Mucosa of gallbladder (tissue), 1 donor: ENCODE results near the gene MRPS35. TPM values are rescaled to one million over a fixed set of nuclear protein-coding genes. Genes with fewer than 3 reads are reported as not detected.
A peak's percentile ranks its signal among the peaks of the same experiment; 100 is the strongest.

Source experiments
- DNase-seq: peaks from one replicate; pipeline ENCODE4 v3.0.0-alpha.2; 2020; ENCODE audit warnings: low spot score
- total RNA-seq: library from RNA; stranded (reverse); gene quantifications from one replicate; pipeline ENCODE4 v1.2.1, GENCODE V29; 2021
- donor health status: DM: no; HTN: no; CAD: no.

MRPS35 gene
- total RNA-seq, 1 donor from 2014 or later, result 39.9 TPM

DNA sequence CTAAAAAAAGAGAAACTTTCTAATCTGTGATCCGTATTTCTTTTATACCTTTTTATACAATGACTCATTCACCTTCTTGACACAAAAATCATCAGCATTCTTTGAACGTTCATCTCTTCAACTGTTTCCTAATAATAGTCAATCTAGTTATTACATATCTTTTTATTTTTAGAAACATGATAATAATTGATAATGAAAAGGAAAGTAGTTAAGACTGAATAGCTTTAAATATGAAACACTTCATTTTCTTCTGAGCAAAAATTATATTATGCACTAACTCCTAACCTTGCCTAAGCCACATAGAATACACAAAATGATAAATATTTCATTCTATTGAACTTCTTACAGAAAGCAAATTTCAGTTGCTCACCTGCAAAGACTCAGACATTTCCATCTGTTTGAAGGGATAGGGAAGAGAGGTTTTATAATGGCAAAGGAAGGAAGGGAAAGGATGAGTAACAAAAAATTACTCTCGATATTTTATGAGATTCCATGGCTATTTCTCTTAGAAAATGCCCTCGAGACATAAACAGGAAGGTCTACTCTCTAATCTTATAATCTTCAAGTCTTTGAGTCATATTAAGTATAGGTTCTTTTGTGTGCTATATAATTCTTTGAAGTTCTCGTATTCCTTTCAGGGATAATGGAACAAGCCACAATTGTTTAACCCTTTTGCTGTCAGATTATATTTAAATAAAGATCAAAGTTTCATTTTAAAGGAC, 61.9 kb downstream of the MRPS35 start:
- DNase-seq, result no peak

DNA sequence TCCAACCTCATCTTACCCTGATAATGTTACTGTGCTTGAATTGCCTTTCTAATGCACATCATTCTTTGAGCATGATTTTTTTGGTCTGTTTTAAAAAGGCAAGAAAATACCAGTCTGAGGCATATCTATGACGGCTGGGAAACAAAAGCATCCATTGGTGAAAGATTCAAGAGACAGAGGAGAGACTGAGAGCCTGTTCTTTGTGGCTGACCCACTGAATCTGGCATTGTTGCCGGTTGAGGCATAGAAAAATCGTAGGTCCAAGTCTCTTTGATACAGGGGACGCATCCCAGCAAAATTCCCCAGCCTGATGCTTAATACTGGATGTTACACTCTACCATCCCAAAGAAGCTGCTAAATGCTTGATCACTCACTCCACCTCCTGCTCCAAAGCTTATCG, 66.5 kb downstream of the MRPS35 start:
- no peak for DNase-seq

DNA sequence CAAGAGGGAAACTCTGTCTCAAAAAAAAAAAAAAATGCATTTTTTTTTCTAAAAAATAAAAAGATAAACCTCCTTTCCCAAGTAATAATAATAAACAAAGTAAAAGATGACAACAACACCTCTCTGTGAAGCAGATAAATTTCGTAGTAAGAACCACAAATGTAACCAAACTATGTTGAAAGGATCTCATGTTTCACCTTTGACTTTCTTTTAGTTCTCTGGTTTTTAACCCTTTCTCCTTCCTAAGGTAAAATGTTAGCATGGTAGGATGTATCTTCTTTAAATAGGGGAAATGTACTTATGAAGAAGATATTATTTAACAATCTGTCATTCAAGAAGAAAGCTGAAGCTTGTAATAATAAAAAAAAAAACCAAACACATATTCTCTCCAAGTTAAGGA, 67.6 kb downstream of the MRPS35 start:
- no peak for DNase-seq

DNA sequence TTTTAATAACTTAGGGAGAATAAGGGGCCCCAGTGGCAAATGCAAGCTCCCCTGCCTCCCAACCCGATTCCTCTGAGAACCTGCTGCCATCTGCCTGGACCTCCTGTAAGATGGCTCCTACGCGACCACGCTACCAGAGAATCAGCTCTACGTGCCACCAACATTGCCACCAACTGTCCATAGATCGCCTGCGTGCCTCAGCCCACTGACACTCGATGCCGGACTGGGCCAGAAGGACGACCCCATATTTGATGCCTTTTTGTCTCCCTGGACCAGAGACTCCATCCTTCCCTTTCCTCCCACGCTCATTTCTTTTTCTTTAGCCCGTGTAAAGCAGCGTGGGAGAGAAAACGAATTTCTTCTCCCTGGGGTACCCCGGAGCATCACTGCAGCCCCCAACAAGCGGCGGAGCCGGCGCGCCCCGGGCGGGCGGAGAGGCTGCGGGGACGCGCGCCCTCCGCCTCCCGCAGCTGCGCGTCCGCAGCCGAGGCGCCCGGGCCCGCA, 68.8 kb downstream of the MRPS35 start:
- DNase-seq, result no peak

DNA sequence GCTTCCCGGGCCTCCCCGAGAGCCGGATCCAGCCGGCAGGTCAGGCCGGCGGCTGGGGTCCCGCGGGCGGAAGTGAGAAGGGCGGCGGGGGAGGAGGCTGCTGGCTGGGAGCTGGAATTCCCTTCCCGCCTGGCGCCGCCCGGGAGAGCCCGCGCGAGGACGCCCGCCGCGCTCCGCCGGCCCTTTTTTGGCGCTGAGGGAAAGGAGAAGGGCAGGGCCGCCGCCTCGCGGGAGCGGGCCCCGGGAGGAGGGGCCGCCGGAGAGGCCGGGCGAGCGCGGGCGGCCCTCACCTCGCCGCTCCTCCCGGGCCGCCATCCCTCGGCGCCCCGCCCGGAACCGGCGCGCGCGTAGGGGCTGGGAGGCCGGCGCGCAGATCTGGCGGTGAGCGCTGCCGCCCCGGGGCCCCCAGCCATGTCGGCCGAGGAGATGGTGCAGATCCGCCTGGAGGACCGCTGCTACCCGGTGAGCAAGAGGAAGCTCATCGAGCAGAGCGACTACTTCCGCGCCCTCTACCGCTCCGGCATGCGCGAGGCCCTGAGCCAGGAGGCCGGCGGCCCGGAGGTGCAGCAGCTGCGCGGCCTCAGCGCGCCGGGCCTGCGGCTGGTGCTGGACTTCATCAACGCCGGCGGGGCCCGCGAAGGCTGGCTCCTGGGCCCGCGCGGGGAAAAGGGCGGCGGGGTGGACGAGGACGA, 69.4 kb downstream of the MRPS35 start, which contains the start of the genes KLHL42 and MANSC4:
KLHL42 (plus strand) TSS at position 314 of the 692 bp plus-strand sequence; CDS start at position 412, 98 bp downstream.
MANSC4 (minus strand) TSS at position 317 of the 692 bp plus-strand sequence. CDS start 8,960 bp downstream, outside the sequence.
- DNase-seq, result peak; percentile 67

DNA sequence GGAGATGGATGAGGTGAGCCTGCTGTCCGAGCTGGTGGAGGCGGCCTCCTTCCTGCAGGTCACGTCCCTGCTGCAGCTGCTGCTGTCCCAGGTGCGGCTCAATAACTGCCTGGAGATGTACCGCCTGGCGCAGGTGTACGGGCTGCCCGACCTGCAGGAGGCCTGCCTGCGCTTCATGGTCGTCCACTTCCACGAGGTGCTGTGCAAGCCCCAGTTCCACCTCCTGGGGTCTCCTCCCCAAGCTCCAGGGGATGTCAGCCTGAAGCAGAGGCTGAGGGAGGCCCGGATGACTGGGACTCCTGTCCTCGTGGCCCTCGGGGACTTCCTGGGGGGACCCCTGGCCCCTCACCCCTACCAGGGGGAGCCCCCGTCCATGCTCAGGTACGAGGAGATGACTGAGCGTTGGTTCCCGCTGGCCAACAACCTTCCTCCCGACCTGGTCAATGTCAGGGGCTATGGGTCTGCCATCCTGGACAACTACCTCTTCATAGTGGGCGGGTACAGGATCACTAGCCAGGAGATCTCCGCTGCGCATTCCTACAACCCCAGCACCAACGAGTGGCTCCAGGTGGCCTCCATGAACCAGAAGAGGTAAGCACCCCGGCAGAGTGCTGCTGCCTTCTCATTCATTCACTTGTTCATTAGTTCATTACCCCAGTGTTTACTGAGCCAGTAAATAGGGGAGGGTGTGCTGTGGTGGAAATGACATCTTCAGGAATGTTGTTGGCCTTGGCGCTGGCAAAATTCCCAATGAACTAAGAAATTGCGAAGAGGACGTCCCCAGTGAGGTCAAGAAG, 70.2 kb downstream of the MRPS35 start:
- DNase-seq, result peak; percentile 31

DNA sequence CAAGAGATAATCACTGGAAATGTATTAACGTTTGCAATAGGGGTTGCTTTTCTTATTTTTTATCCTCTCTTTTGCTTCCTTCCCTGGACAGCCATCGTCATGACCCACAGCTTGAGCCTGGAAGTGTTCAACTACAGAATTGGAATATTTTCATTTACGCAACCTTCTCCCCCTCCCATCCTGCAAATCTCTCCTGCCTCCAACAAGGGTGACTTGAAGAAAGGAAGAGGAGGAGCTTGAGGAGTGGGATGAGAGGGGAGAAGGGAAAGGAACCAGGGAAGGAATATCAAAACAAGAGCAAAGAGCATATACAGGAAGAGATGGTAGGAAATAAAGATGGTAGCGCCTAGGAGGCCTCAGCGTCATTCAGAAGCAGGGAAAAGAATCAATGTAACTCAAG, 71.0 kb downstream of the MRPS35 start:
- DNase-seq, result no peak

DNA sequence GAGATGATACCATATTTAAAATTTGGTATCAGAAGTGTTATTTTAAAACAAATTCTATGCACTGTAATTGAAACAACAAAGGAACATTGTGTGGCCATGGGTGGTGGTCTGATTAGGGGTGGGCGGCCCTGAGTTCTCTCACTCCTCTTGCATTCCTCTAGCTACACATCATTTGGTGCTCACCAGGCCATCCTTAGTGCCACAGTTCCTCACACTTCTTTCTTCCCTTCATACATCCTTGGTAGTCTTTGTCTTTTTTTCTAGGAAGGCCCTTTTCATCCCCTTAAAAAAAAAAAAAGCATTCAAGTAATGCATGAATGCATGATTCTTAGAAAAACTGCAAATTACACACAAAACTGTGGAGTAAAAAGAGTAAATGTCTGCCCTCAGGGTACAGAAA, 71.8 kb downstream of the MRPS35 start:
- DNase-seq, result no peak

DNA sequence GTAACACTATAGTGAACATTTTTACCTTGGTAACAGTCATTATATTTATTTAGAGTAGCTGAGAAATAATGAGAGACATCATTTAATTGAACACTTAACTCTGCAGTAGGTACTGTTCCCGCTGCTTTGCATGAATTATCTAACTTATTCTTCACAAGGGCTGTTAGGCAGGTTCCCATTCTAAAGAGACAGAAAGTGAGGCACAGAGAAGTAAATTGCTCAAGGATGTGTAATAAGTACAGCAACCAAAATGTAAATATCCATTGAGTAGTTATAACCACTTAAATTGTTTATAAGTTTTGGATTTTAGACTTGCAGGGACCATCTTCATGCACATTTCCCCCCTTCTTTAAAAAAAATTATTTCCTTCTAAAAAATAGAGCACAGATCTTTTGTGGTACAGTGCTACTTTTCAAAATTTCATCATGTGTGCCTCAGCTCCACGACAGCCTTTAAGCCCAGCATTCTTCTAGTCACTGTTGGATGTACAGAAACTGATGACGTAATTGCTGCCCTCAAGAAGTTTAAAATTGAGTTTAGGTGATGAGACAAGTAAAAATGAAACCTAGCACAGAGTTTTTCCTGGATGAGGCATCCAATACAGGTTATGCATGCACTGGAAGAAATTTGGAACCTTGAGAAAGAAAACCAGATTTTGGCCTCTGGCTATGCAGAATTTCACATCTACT, 75.4 kb downstream of the MRPS35 start:
- DNase-seq, result no peak

DNA sequence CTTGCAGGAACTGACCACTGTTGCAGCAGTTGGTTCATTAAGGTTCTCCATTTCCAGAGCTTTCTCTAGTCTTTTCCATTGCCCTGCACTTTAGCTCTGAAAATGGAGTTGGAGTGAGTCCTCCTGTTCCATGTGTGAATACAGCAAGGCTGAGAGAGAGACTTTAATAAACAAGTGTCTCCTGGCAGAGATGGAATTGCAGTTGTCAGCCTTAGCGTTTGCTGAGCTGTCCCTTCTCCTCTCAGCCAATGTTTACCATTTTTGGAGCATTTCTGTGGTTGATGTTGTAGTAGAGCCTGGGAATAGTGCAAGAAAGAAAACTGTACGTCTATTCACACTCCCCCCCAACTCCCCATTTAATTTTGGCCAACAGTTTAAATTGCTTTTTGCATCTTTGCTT, 76.9 kb downstream of the MRPS35 start:
- DNase-seq, result no peak

DNA sequence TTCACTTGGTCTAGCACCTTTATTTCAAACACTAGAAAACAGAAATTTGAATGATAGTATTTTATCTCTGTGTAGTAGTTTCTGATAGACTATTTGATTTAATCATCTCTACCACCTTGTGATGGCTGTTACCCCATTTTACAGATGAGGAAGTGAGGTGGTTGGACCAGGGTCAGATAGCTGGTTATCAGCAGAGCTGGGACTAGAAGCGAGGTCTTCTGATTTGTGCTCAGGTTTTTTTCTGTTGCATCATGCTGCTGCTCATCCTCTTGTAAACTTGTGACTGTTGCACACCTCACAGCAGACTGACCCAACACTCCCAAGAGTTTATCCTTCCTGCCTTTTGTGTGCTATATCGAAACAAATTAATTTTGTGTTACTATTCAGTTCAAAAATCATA, 79.5 kb downstream of the MRPS35 start:
- no peak for DNase-seq

DNA sequence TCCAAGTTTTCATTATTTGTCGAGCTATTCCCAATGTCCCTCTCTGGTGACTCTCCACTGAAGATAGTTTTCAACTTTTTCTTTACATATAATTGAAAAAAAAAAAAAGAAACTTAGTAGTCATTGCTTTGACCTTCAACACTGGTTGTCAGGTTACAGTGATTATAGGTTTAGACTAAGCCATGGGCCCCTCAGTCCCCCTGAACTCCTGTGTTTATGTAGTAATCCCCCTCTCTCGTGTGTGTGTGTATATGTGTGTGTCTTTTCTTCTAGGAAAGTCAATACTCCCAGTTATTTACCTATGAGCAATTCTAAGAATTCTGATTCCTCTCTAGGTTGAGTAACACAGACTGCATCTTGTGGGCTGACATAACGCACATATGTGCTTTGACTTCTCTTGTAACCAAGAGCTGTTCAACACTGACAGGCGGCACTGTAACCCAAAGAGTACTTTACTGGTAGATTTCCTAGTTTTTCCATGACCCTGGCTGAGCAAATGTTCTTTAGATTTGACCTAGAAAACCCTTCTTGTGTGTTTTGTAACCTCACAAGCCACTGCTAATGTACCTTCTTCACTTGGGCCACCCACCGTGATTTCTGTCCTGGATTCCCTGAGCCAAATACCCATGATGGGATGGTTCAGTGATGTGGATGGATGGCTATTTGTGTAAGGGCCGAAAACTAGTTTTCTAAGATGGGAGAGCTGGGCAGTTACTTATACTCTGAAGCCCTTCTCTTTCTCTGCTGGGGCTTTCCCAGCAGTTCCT, 84.4 kb downstream of the MRPS35 start:
- DNase-seq, result no peak

DNA sequence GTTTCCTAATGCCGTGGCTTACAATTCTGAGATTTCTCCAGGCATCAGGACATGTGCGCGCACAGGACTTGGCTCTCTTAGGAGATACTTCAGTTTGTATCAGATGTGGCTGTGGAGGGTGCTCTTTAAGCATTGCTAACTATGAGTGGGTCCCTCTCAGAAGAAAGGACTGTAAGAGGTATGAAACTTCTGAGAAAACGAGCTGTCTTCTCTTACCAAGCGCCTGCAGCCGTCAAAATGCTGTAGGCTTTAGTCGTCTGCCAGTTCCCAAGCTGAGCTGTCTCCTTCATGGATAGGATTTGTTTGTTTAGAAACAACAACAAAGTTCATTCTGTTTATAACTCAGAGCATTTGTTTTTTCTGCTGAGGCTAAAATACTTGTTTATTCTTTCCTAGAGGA, 85.5 kb downstream of the MRPS35 start:
- DNase-seq, result no peak

DNA sequence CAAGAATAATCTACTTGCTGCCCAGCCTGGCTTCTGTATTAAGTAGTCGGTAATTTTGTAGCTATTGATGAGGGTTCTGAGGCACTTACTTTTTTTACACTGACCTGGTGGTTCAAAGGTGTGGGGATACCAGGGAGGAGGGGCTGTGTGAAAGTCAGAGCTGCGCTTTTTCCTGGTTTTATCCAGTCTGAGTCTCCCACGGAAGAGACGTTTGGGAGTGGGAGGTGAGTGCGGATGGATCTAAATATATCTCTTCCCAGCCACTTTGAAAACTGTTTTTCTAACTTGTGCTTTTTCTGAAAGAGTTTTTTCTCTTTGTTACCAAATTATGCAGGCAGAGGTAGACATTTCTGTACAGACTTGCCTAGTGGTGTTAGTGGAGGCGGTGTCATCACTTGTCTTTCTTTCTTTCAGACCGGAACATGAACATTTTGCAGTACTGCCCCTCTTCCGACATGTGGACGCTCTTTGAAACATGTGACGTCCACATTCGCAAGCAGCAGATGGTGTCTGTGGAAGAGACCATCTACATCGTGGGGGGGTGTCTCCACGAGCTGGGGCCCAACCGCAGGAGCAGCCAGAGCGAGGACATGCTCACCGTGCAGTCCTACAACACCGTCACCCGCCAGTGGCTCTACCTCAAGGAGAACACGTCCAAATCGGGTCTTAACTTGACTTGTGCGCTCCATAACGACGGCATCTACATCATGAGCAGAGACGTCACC, 86.8 kb downstream of the MRPS35 start:
- no peak for DNase-seq

DNA sequence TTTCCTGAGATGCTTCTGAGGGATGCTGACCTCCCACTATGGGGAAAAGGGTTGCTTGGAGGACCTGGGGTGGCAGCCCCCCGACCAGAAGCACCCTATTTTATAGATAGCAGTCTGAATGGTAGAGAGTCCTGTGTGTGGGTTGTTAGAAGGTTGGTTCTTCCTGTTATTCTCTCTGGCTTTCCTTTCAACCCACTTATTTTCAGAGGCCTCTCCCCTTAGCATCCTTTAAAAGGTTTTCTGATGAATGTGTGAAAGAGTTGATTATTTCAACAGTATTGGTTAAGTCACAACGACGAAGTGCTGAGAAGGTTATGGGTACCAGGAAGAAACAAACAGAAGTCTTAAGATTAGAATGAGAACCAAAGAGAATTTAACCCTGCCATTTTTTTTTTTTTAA, 90.2 kb downstream of the MRPS35 start:
- DNase-seq, result no peak

DNA sequence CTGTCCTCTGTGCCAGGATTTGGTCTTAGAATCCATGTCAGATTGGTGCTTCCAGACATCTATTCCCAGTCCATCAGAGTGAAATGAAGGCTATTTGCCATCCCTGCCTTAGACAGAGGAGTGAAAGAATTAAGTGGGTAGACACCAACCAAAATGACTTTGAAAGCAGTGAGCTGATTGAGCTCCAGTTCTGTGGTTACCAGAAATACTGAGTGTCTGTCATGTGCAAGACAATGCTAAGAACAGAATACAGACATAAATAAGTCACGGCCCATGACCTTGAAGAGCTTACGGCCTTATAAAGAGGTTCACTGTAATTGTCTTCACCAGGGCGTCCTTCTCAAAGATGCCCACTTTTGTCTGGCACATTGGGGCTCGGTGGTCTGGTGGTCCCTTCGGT, 91.0 kb downstream of the MRPS35 start:
- DNase-seq, result no peak

DNA sequence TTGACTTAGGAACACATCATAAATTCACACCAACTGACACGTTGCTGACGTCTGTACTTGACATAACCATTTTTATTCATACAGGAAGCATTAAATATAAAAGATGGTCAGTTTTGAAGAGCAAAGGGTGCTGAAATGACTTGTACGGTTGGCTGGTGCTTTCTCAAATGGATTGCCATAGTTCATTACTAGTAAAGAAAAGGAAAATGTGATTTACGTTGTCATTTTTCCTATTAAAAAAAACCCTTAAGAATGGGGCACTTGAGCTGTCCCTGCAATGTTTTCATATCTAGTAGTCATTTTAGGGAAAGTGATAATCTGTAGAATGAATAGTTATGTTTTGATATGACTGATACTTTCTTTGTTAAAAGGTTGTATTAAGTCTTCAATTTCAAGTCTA, 91.9 kb downstream of the MRPS35 start:
- DNase-seq, result no peak

DNA sequence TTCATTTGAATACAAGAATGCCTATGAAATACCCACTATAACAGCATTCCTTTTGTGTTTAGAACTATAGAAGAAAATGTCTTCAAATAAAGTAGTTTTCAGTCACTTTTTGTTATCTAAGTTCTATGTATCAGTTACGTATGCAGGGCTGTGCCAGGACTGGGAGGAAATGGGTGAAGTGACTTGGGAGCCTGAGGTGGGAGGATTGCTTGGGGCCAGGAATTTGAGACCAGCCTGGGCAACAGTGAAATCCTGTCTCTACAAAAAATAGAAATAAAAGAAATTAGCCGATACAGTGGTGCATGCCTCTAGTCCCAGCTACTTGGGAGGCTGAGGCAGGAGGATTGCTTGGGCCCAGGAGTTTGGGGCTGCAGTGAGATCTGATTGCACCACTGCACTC, 92.3 kb downstream of the MRPS35 start:
- DNase-seq, result no peak

DNA sequence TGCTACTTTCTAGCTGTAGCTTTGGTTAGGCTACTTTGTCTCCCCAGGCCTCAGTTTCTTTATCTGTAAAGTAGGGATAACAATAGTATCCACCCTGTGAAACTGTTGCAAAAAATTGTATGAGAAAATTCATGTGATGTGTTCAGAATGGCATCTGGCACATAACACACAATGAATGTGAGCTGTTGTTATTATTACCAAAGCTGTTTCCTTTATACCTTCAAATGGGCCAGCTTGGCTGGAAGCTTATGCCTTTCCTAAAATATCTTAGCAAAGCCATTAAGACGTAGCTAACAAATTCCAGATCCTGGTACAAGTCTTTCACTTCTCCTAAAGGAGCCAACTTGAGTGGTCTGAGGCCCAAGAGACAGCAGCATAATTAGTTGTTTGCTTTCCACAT, 94.6 kb downstream of the MRPS35 start:
- DNase-seq, result no peak
